ENCODE measurements around the gene RRAGD. TPM values are rescaled to one million over a fixed set of nuclear protein-coding genes. Genes with fewer than 3 reads are reported as not detected.

RRAGD gene
- total RNA-seq, 1 donor from 2014 or later = 44.0 TPM

- Histone ChIP-seq H3K9me3 (no peaks in the 10 kb centered on the region), H3K27me3 (no peaks in the 10 kb centered on the region), H3K4me3 (no peak overlapping the region), H3K36me3 (no peaks in the 10 kb centered on the region), H3K27ac (no peak overlapping the region), H3K4me1 (no peaks in the 10 kb centered on the region)
- no peak for DNase-seq
- ATAC-seq = no peak
- no peak for TF ChIP-seq CTCF (IDR thresholded peaks at IDR 0.05)
- intact Hi-C loops (cut with DNase I) = no loop called here
These were observed 26.2 kb downstream of the RRAGD start for GRCh38 chr6:89385846-89386245.

GRCh38 chr6:89385156-89385667 is 26.9 kb downstream of the RRAGD start:
- ATAC-seq (no peak), DNase-seq (no peak)
- no peak for TF ChIP-seq CTCF (IDR thresholded peaks at IDR 0.05)
- Histone ChIP-seq H3K27me3 (no peaks in the 10 kb centered on the region), H3K27ac (no peak overlapping the region), H3K36me3 (no peaks in the 10 kb centered on the region), H3K9me3 (no peaks in the 10 kb centered on the region), H3K4me1 (no peaks in the 10 kb centered on the region), H3K4me3 (no peak overlapping the region)
- intact Hi-C loops (cut with DNase I) = no loop called here

- H3K36me3 ChIP-seq = no peaks in the 10 kb centered on the region
- no peak overlapping the region for H3K4me3 ChIP-seq
- H3K27me3 ChIP-seq = no peaks in the 10 kb centered on the region
- DNase-seq (no peak), ATAC-seq (no peak)
- H3K27ac ChIP-seq = no peak overlapping the region
- no peaks in the 10 kb centered on the region for H3K4me1 ChIP-seq
- intact Hi-C loops (cut with DNase I) = no loop called here
- no peaks in the 10 kb centered on the region for H3K9me3 ChIP-seq
- no peak for TF ChIP-seq CTCF (IDR thresholded peaks at IDR 0.05)
These were observed 31.0 kb downstream of the RRAGD start for GRCh38 chr6:89381031-89381430.

- Histone ChIP-seq H3K9me3 (no peaks in the 10 kb centered on the region), H3K36me3 (no peaks in the 10 kb centered on the region), H3K4me3 (no peak overlapping the region), H3K4me1 (no peaks in the 10 kb centered on the region), H3K27me3 (no peaks in the 10 kb centered on the region), H3K27ac (no peak overlapping the region)
- TF ChIP-seq CTCF (IDR thresholded peaks at IDR 0.05) = no peak
- ATAC-seq = peak; percentile 56
- intact Hi-C loops (cut with DNase I) = no loop called here
- DNase-seq = no peak
These were observed 32.8 kb downstream of the RRAGD start for GRCh38 chr6:89379281-89379680.

GRCh38 chr6:89378628-89379027 is 33.4 kb downstream of the RRAGD start:
- Histone ChIP-seq H3K36me3 (no peaks in the 10 kb centered on the region), H3K4me1 (no peaks in the 10 kb centered on the region), H3K27me3 (no peaks in the 10 kb centered on the region), H3K27ac (no peak overlapping the region), H3K9me3 (no peaks in the 10 kb centered on the region), H3K4me3 (no peak overlapping the region)
- intact Hi-C loops (cut with DNase I) = no loop called here
- ATAC-seq (no peak), DNase-seq (no peak)
- no peak for TF ChIP-seq CTCF (IDR thresholded peaks at IDR 0.05)
